H1 (cell line): ENCODE results near the gene NLRC3. TPM values are rescaled to one million over a fixed set of nuclear protein-coding genes. Genes with fewer than 3 reads are reported as not detected.
A peak's percentile ranks its signal among the peaks of the same experiment; 100 is the strongest.

ENCODE experiments used
- CTCF ChIA-PET: fragments of 300-600 bp; sonication (Branson Sonifier 250); formaldehyde crosslinking; loops from one replicate; lab custom pipeline; 2021; ENCODE audit not compliant: partially characterized antibody; lab: Charles Lee
- POLR2A ChIA-PET: fragments of 300-600 bp; sonication (Branson Sonifier 250); formaldehyde crosslinking; loops from one replicate; lab custom pipeline; 2021; ENCODE audit warnings: inconsistent platforms; ENCODE audit not compliant: partially characterized antibody; lab: Charles Lee
- DNase-seq, 2 experiments: peaks; one replicate each; pipeline versions ENCODE4 v3.0.0 to v3.0.0-alpha.2; 2010 to 2022; ENCODE audit warnings: low spot score in 2 of 2, low read depth in 1 of 2, mixed read lengths in 1 of 2
- FAIRE-seq: peaks from 2 replicates; lab custom pipeline; 2011; peaks lifted over from hg19 to GRCh38; lab: Jason Lieb, UNC
- H2AFZ ChIP-seq: 2 replicates; pipeline ENCODE4 v1.8.1; 2012; ENCODE audit warnings: low read length, inconsistent platforms
- H2AK5ac ChIP-seq: 2 replicates; pipeline ENCODE4 v1.6.1; 2013; ENCODE audit warnings: low read depth, low read length
- H2BK120ac ChIP-seq: replicated peaks from 2 replicates; pipeline ENCODE3; 2013; ENCODE audit warnings: low read depth, low read length, inconsistent platforms
- H2BK12ac ChIP-seq: 2 replicates; pipeline ENCODE4 v1.6.1; 2013; ENCODE audit warnings: low read depth, low read length
- H2BK15ac ChIP-seq: 2 replicates; pipeline ENCODE4 v1.6.1; 2013; ENCODE audit warnings: low read length
- H2BK20ac ChIP-seq: 2 replicates; pipeline ENCODE4 v1.6.1; 2013; ENCODE audit warnings: low read length
- H2BK5ac ChIP-seq: 2 replicates; pipeline ENCODE4 v1.6.1; 2013; ENCODE audit warnings: low read depth, low read length
- H3K14ac ChIP-seq: 2 replicates; pipeline ENCODE4 v1.6.1; 2013; ENCODE audit warnings: inconsistent platforms; ENCODE audit not compliant: insufficient read length
- H3K18ac ChIP-seq: 2 replicates; pipeline ENCODE4 v1.6.1; 2013; ENCODE audit warnings: low read length; ENCODE audit errors: extremely low read depth
- H3K23ac ChIP-seq: 2 replicates; pipeline ENCODE4 v1.6.1; 2013; ENCODE audit warnings: inconsistent platforms; ENCODE audit not compliant: insufficient read length
- H3K23me2 ChIP-seq: 2 replicates; pipeline ENCODE4 v1.6.1; 2013; ENCODE audit warnings: low read depth, low read length
- H3K27ac ChIP-seq: 2 replicates; pipeline ENCODE4 v1.6.1; 2011; ENCODE audit warnings: low read depth, low read length, inconsistent platforms
- H3K27me3 ChIP-seq, 4 experiments: replicated peaks in 1 of 4; 1 replicate in 1 of 4; 2 replicates in 3 of 4; pipeline versions ENCODE4 v1.6.1 to v1.8.1; 2011 to 2013; ENCODE audit warnings: low read length in 3 of 4, mild to moderate bottlenecking in 3 of 4, inconsistent platforms in 2 of 4, mixed read lengths in 2 of 4, moderate library complexity in 1 of 4; ENCODE audit not compliant: control insufficient read depth in 3 of 4, insufficient read depth in 3 of 4; ENCODE audit errors: extremely low read depth in 1 of 4
- H3K36me3 ChIP-seq, 4 experiments: 2 replicates each; pipeline versions ENCODE4 v1.6.1 to v1.8.1; 2011 to 2013; ENCODE audit warnings: mild to moderate bottlenecking in 4 of 4, low read length in 3 of 4, moderate library complexity in 2 of 4, control low read depth in 1 of 4, inconsistent platforms in 1 of 4; ENCODE audit not compliant: insufficient read depth in 4 of 4, control insufficient read depth in 2 of 4
- H3K4ac ChIP-seq: replicated peaks from 2 replicates; pipeline ENCODE3; 2013; ENCODE audit warnings: low read length, low read depth, mixed read lengths, inconsistent platforms; ENCODE audit not compliant: insufficient read length
- H3K4me1 ChIP-seq, 4 experiments: replicated peaks in 1 of 4; 1 replicate in 1 of 4; 2 replicates in 3 of 4; pipeline versions ENCODE4 v1.6.1 to v1.8.1; 2011 to 2013; ENCODE audit warnings: low read length in 3 of 4, inconsistent platforms in 2 of 4, mixed read lengths in 1 of 4; ENCODE audit not compliant: insufficient read depth in 4 of 4, control insufficient read depth in 3 of 4
- H3K4me2 ChIP-seq, 2 experiments: 2 replicates each; pipeline versions ENCODE4 v1.6.1 to v1.8.1; 2011 to 2013; ENCODE audit warnings: low read depth in 2 of 2, low read length in 2 of 2, control low read depth in 1 of 2, inconsistent platforms in 1 of 2, mild to moderate bottlenecking in 1 of 2; ENCODE audit not compliant: insufficient read depth in 1 of 2
- H3K4me3 ChIP-seq, 4 experiments: fragments of 200-600, 300-600 bp in 1 of 4; sonication (generic), shearing (Covaris generic), sonication (Bioruptor Twin) in 1 of 4; 2 replicates each; pipeline versions ENCODE4 v1.5.1 to v1.8.1; 2011 to 2016; ENCODE audit warnings: low read length in 4 of 4, low read depth in 3 of 4, control low read depth in 2 of 4, inconsistent platforms in 2 of 4, mild to moderate bottlenecking in 2 of 4, mixed read lengths in 1 of 4, moderate library complexity in 1 of 4; ENCODE audit not compliant: insufficient read depth in 2 of 4; ENCODE audit errors: extremely low read depth in 1 of 4
- H3K56ac ChIP-seq: replicated peaks from 2 replicates; pipeline ENCODE3; 2013; ENCODE audit warnings: low read depth, mild to moderate bottlenecking, mixed read lengths, low read length, inconsistent platforms; ENCODE audit not compliant: insufficient read length
- H3K79me1 ChIP-seq: 2 replicates; pipeline ENCODE4 v1.6.1; 2013; ENCODE audit warnings: low read depth, low read length, control low read depth
- H3K79me2 ChIP-seq, 2 experiments: 2 replicates each; pipeline versions ENCODE4 v1.6.1 to v1.8.1; 2012 to 2013; ENCODE audit warnings: low read length in 2 of 2, mild to moderate bottlenecking in 2 of 2, inconsistent platforms in 1 of 2; ENCODE audit not compliant: insufficient read depth in 2 of 2, control insufficient read depth in 1 of 2
- H3K9ac ChIP-seq, 4 experiments: replicated peaks in 1 of 4; 1 replicate in 1 of 4; 2 replicates in 3 of 4; pipeline versions ENCODE4 v1.6.1 to v1.8.1; 2011 to 2013; ENCODE audit warnings: low read depth in 3 of 4, low read length in 3 of 4, control low read depth in 2 of 4, mild to moderate bottlenecking in 2 of 4, moderate library complexity in 2 of 4, inconsistent platforms in 1 of 4; ENCODE audit errors: extremely low read depth in 1 of 4
- H3K9me3 ChIP-seq, 2 experiments: 2 replicates each; pipeline versions ENCODE4 v1.6.1 to v1.8.1; 2012 to 2013; ENCODE audit warnings: mild to moderate bottlenecking in 2 of 2, moderate library complexity in 2 of 2, control low read depth in 1 of 2, inconsistent platforms in 1 of 2, low read depth in 1 of 2, low read length in 1 of 2, mixed read lengths in 1 of 2; ENCODE audit not compliant: insufficient read depth in 2 of 2
- H4K20me1 ChIP-seq, 2 experiments: replicated peaks in 1 of 2; 2 replicates each; pipeline versions ENCODE3 to v1.8.1; 2011 to 2013; ENCODE audit warnings: inconsistent platforms in 2 of 2, low read length in 2 of 2, mild to moderate bottlenecking in 1 of 2; ENCODE audit not compliant: insufficient read depth in 2 of 2, control insufficient read depth in 1 of 2
- H4K5ac ChIP-seq: 2 replicates; pipeline ENCODE4 v1.6.1; 2013; ENCODE audit warnings: low read length, low read depth, mixed read lengths, inconsistent platforms; ENCODE audit not compliant: insufficient read length
- H4K8ac ChIP-seq: 2 replicates; pipeline ENCODE4 v1.8.0; 2013; ENCODE audit warnings: mild to moderate bottlenecking, moderate library complexity, low read length, inconsistent platforms; ENCODE audit not compliant: insufficient read depth; ENCODE audit errors: extremely low read depth
- H4K91ac ChIP-seq: replicated peaks from 2 replicates; pipeline ENCODE3; 2013; ENCODE audit warnings: low read length, mixed read lengths, inconsistent platforms; ENCODE audit not compliant: insufficient read length
- BACH1 ChIP-seq: IDR thresholded peaks from 2 replicates; pipeline ENCODE4 v1.6.1; 2012; ENCODE audit warnings: low read length, improper control_type of control experiment
- GTF2F1 ChIP-seq: IDR thresholded peaks from 2 replicates; pipeline ENCODE4 v1.6.1; 2012; ENCODE audit warnings: low read depth, low read length, improper control_type of control experiment, borderline replicate concordance
- KDM1A ChIP-seq: fragments of 200-600, 300-600 bp; sonication (generic); IDR thresholded peaks from 2 replicates; pipeline ENCODE4 v1.7.1; 2016; ENCODE audit warnings: mild to moderate bottlenecking, low read length, borderline replicate concordance
- SIN3A ChIP-seq, 2 experiments: IDR thresholded peaks in 1 of 2; conservative IDR thresholded peaks in 1 of 2; 2 replicates each; pipeline ENCODE4 v1.6.1; 2011 to 2012; ENCODE audit warnings: low read length in 2 of 2, improper control_type of control experiment in 1 of 2, low read depth in 1 of 2, mild to moderate bottlenecking in 1 of 2
- WGBS, 2 experiments: shearing (Covaris generic) in 1 of 2; methylation state at CpG; one replicate each; pipeline versions ENCODE4 v1.1.6 to v1.1.7; 2013 to 2015; ENCODE audit warnings: low lambda C conversion rate in 2 of 2, mixed read lengths in 2 of 2, inconsistent platforms in 1 of 2, low coverage in 1 of 2, missing lambda C conversion rate in 1 of 2; ENCODE audit not compliant: insufficient replicate concordance in 2 of 2, insufficient coverage in 1 of 2, insufficient read length in 1 of 2; ENCODE audit errors: extremely low coverage in 1 of 2, missing lambda C conversion rate in 1 of 2; 5-methylcytosine and 5-hydroxymethylcytosine counted together
- polyA plus RNA-seq, 7 experiments: library from polyadenylated mRNA; depleted of rRNA in 3 of 7; stranded (reverse) in 5 of 7; unstranded in 2 of 7; fragments of >200 nt in 5 of 7; fragments of 200-250 nt in 2 of 7; gene quantifications; 1 replicate in 5 of 7; 2 replicates in 1 of 7; 4 replicates in 1 of 7; pipeline versions ENCODE4 v1.2.1 to v1.2.3, GENCODE V29; 2011 to 2013; ENCODE audit warnings: missing spikeins in 2 of 7, mixed read lengths in 2 of 7
- total RNA-seq: library from RNA; stranded (reverse); fragmentation: NEBNext Ultra II Directional; extraction: Animal tissue kit (Norgen Biotek cat#: 25700); gene quantifications from 2 replicates; pipeline ENCODE4 v1.2.1, GENCODE V29; 2021

The NLRC3 gene
- total and polyA plus RNA-seq, 2 of the 8 experiments (the other 6 are each of a cell fraction or from before 2014, with no cell fraction given), result 0.18 to 0.20 TPM

GRCh38 chr16:3610698-3611145 lies 33.5 kb upstream of the NLRC3 start:
- CTCF ChIA-PET, result interaction anchor here (1.1 kb wide), 1 partner anchor 100 kb away, joined by 3 read pairs; no protein-coding TSS in a partner anchor
- peaks cover 8 to 36% of the 10 kb centered on the region in 2 experiments for H3K79me2 ChIP-seq
- 12% methylated on average over 10 of the region's 10 CpGs; no CpG with 5 or more reads in 1 of the 2 experiments for WGBS, 2 experiments
- H2AK5ac ChIP-seq, result no peak overlapping the region
- peaks cover 0 to 2% of the 10 kb centered on the region in 2 experiments for H4K20me1 ChIP-seq
- no peaks in the 10 kb centered on the region for H3K9me3 ChIP-seq
- peaks cover 0 to 6% (median 0%) of the 10 kb centered on the region in 4 experiments; a peak in 3 of 8 replicates for H3K36me3 ChIP-seq
- H2BK15ac ChIP-seq, result no peak overlapping the region
- no peak for DNase-seq
- H2BK20ac ChIP-seq, result no peak overlapping the region
- H3K4me1 ChIP-seq, result peaks cover 0 to 4% (median 0%) of the 10 kb centered on the region in 4 experiments; a peak in 3 of 7 replicates
- no peak overlapping the region for H2BK120ac ChIP-seq
- peaks cover 6% of the 10 kb centered on the region; the same call in 1 of the 2 replicates for H3K23me2 ChIP-seq
- H3K18ac ChIP-seq, result no peak overlapping the region
- H2BK12ac ChIP-seq, result no peak overlapping the region
- H3K9ac ChIP-seq, result peak overlapping the region in 2 of 4 experiments; percentile 10 to 24; a peak in 2 of 7 replicates
- H4K8ac ChIP-seq, result no peak overlapping the region
- H3K23ac ChIP-seq, result no peak overlapping the region
- H2AFZ ChIP-seq, result peak overlapping the region; percentile 7; the same call in 1 of the 2 replicates
- no peak overlapping the region for H3K14ac ChIP-seq
- H3K27ac ChIP-seq, result no peak overlapping the region
- no peak overlapping the region for H2BK5ac ChIP-seq
- H3K56ac ChIP-seq, result no peak overlapping the region
- H3K27me3 ChIP-seq, result peaks cover 0 to 3% (median 0%) of the 10 kb centered on the region in 4 experiments; a peak in 1 of 7 replicates
- H3K4me3 ChIP-seq, result peak overlapping the region; percentile 77 to 99 (median 80)
- no peak for TF ChIP-seq GTF2F1
- TF ChIP-seq KDM1A, result no peak
- TF ChIP-seq SIN3A (conservative IDR thresholded peaks at IDR 0.05 in 1 of 2, IDR thresholded peaks at IDR 0.05 in 1 of 2; ENCODE audit: low read depth in 1 of 2, low read length in 2 of 2), result 0 out of 4 replicates have a peak, but pooled peaks of 1 of the 2 experiments have one; percentile 9
- no peak for TF ChIP-seq BACH1
- peak overlapping the region; percentile 91 to 98 for H3K4me2 ChIP-seq
- H3K4ac ChIP-seq, result no peak overlapping the region
- no peak overlapping the region for H4K91ac ChIP-seq
- H4K5ac ChIP-seq, result no peak overlapping the region
- no peak for FAIRE-seq
- POLR2A ChIA-PET, result no interaction called here
- peaks cover 7% of the 10 kb centered on the region; the same call in 1 of the 2 replicates for H3K79me1 ChIP-seq
